Middle frontal gyrus (tissue), 1 donor: ENCODE data around the gene ITPR3.

Experiments used
- DNase-seq: peaks from one replicate; pipeline ENCODE4 v3.0.0-alpha.2; 2015; ENCODE audit warnings: low spot score; ENCODE audit errors: extremely low spot score

Gene ITPR3

GRCh38 chr6:33696548-33697518 is 75.7 kb downstream of the ITPR3 start:
- DNase-seq, result no peak

DNA sequence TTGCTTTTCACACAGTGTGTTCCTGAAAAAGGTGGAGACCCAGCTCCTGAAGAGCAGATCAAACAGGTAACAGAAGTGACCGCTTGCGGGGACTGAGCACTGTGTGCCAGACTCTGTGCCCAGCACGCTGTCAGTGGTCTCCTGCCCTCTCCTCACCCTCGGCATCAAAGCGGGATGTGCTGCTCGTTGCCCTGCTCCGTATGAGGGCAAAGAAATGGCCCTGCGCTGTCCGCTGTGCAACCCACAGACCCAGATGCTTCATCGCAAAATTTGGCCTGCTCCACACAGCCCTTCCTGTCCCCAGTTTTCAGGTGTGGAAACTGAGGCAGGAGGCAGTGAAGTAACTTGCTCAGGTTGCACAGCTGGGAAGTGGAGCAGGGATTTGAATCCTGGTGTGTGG is 76.7 kb downstream of the ITPR3 start:
- DNase-seq, result no peak

DNA sequence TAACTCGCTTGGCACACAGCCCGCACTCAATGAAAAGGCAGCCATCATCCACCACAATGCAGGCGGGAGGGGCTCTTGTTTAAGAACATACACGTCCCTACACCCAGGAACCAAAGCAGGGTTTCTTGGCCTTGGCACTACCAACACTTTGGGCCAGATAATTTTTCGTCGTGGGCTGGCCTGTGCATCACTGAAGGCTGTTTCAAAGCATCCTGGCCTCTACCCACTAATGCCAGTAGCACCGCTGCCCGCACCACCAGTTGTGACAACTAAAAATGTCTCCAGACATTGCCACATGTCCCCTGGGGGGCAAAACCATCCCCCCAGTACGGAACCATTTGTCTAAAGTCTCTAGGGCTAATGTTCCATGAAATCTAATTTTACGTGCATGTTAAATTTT is 77.4 kb downstream of the ITPR3 start:
- DNase-seq, result no peak

- DNase-seq, result no peak
Measured at GRCh38 chr6:33699131-33699530, 78.0 kb downstream of the ITPR3 start.

GRCh38 chr6:33699739-33700138 is 78.6 kb downstream of the ITPR3 start:
- no peak for DNase-seq

- DNase-seq, result no peak
Measured at GRCh38 chr6:33700391-33701050, 79.4 kb downstream of the ITPR3 start.

DNA sequence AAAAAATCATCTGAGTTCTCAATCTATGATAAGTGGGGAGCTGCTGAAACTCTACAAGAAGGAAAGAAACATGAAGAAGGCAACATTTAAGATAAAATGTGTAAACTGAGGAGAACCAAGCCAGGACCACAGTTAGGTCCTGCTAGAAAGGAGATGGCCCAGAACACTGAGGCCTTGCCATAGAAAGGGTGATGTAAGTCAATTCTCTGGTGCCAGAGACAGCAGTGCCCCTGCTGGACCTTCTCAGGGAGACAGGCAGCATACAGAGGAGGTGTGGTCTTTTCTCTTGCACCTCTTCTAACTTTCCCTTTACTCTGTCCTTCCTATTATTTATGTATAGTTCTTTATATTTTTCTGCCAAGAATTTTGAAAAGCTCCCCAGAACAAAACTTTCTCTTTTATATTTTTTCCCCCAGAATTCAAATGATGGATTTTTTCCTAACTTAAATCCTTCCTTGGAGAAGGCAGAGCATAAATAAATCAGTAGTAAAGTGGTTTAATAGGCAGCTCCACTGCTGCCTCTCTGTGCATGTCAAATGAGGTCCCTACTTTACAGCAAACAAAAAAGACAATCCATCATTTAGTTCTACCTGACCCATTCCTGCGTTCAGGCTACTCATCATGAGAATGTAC is 81.3 kb downstream of the ITPR3 start:
- DNase-seq, result no peak

GRCh38 chr6:33704215-33705066 is 83.3 kb downstream of the ITPR3 start:
- no peak for DNase-seq

DNA sequence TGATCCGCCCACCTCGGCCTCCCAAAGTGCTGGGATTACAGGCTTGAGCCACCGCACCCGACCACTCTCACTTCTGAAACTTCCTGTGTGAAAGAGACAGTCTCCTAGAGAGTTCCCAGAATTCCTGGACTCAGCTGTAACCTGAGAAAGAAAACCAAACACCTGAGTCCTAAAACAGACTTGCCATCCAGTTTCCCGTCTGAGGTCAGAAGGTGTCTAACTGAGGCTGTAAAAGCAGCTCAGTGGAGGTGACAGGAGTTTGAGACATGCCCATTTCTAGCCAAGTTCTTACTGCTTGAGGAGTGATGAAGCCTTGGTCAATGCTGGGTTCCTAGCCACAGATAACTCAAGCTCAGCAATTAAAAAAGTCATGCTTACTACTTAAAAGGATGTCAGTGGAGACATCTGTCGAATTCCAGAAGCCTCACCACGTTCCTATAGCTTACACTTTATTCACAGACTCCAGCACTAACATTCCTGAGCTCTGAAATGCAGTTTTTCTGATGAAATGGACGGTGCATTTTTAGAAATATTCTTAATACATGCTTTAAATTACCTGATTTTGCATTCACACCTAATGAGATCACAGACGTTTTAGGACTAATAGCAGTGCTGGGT is 84.3 kb downstream of the ITPR3 start:
- DNase-seq, result no peak

- no peak for DNase-seq
Measured at GRCh38 chr6:33705955-33706725, 85.0 kb downstream of the ITPR3 start.

- no peak for DNase-seq
Measured at GRCh38 chr6:33707771-33708170, 86.6 kb downstream of the ITPR3 start.

GRCh38 chr6:33708516-33709204 is 87.5 kb downstream of the ITPR3 start:
- no peak for DNase-seq

DNA sequence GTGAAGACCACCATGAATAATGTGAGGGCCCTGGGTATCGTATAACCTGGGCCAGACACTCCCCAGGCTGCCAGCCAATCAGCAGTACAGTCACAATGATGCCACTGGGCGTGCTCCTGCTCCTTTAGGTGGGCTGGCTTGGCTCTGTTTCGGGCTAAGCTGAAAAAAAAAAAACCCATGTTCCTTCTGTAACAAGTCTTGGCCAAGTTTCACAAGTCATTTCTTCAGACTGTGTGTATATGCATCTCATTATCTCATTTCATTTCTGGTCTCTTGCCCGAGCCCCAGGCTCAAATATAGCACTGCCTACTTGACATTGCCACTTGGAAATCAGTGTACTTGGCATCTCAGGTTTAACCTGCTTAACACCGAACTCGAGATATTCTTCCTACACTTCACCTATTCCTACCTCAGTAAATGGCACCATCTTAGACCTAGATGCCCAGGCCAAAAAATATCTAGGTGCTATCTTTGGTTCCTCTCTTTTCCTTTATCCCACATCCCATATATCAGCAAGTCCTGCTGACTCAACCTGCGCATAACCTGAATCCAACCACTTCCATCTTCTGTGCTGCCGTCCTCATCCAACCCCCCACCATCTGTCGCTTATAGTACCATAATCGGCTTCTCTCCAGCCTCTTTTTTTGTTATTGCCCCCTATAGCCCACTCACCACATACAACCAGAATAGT is 88.6 kb downstream of the ITPR3 start:
- DNase-seq, result no peak

DNA sequence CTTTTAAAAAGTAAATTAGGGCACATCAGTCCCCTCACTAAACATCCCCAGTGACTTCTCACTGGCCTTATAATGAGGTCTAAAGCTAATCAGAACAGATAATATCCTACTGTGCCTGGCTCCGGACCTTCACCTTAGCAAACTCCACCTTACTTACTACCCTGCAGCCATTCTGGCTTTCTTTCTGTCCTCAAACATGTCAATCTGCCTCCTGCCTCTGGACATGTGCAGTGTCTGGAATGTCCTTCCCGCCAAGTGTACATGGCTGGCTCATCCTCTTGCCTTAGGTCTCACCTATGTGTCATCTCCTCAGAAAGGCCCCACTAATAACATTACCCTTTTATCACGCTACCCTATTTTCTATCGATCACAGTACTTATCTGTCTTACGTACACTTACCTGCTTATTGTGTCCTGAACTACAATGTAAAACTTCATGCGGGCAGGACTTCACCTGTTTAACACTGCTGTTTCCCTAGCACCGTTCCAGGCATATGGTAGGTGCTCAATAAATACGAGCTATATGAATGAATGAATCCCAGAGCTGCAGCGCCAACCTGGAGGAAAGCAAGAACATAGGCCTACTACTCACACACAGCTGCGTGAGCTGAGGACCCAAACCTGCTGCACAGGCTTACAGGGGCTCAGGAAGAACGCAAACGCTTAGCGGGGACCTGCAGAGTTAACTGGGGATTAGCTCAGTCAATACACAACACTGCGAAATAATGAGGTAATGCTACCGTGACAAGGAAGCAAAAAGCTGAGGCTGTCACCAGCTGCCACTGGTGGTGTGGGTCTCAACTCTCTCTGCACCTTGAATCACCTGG is 89.4 kb downstream of the ITPR3 start:
- DNase-seq, result no peak

GRCh38 chr6:33711140-33712129 is 90.3 kb downstream of the ITPR3 start, which contains the start of gene UQCC2:
Gene UQCC2, minus strand, starts transcription at chr6:33711700. Its CDS starts 14 bp downstream, at chr6:33711686.
- DNase-seq, result peak; percentile 95

DNA sequence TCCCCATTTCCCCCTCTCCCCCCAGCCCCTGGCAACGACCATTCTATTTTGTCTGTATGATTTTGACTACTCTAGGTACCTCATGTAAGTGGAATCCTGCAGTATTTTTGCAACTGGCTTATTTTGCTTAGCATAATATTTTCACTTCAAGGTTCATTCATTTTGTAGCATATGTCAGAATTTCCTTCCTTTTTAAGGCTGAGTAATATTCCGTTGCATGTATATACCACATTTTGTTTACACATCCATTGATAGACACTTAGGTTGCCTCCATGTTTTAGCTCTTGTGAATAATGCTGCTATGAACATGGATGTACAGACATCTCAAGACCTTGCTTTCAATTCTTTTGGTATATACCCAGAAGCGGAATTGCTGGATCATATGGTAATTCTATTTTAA is 91.8 kb downstream of the ITPR3 start:
- DNase-seq, result no peak

DNA sequence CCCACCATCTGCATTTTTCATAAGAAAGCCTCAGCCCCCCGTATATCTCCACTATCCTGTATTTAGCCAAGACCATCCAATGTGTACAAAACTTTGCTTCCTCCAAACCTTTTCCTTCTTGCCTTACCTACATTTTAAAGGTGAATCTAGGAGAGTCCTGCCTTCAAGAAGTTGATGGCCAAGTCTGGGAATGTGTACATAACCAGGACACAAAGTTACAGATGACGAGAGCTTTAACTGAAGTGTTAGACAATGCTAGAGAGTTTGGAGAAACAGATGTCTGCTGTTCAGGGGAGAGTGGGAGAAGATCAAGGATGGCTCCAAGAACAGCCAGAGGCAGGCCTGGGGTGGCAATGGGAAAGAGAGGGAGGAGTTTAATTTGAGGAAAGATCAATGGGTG is 92.7 kb downstream of the ITPR3 start:
- no peak for DNase-seq
